ENCODE results near the gene ZNF20. TPM values are rescaled to one million over a fixed set of nuclear protein-coding genes. Genes with fewer than 3 reads are reported as not detected.

Gene ZNF20
- total and polyA plus RNA-seq, 9 of the 15 experiments (the other 6 are each of a cell fraction or from before 2014, with no cell fraction given): 1.4 to 3.7 (median 3.1) TPM

DNA sequence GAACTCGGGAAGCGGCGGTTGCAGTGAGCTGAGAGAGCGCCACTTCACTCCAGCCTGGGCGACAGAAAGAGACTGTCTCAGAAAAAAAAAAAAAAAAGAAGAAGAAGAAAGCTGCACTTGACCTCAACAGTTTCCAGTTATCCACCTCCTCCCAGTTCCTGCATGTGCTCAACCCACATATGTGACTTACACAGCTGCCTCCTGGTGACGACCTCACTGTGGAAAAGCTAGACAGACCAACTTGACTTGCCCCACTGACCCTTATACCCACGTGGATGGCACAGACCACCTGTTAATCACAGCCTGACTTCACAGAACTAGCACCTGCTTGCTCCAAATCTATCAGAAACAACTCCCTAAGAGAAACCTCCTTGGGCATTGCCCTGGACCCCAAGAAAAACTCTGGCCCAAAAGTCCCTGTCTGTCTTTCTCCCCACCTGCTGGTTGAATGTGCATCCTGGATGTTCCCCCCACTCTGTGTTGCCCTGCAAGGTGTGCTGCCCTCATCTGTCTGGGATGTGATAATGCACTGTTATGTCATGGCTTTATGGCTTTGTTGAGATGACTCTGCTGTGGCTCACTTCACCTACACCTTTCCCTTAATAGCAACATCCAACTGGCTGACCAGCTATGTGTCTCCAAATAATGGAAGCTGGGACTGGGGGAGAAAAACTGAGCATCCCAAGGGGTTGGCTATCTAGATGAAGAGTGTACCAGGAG, 2.8 kb downstream of the ZNF20 start (continued):
- TF ChIP-seq REST (IDR thresholded peaks at IDR 0.05; ENCODE audit: borderline replicate concordance): peak; percentile 54; the same call in 1 of the 2 replicates
- TF ChIP-seq REST (CRISPR knock-in tag; IDR thresholded peaks at IDR 0.05; ENCODE audit: low read depth): no peak
- no peak for TF ChIP-seq NFRKB (IDR thresholded peaks at IDR 0.05; ENCODE audit: low read depth)
- no peak for TF ChIP-seq GTF2A2 (tag; IDR thresholded peaks at IDR 0.05)
- no peak for TF ChIP-seq TRIM28 (IDR thresholded peaks at IDR 0.05)
- no peak for TF ChIP-seq ZNF282 (CRISPR knock-in tag; IDR thresholded peaks at IDR 0.05)
- TF ChIP-seq, protein P1, sequence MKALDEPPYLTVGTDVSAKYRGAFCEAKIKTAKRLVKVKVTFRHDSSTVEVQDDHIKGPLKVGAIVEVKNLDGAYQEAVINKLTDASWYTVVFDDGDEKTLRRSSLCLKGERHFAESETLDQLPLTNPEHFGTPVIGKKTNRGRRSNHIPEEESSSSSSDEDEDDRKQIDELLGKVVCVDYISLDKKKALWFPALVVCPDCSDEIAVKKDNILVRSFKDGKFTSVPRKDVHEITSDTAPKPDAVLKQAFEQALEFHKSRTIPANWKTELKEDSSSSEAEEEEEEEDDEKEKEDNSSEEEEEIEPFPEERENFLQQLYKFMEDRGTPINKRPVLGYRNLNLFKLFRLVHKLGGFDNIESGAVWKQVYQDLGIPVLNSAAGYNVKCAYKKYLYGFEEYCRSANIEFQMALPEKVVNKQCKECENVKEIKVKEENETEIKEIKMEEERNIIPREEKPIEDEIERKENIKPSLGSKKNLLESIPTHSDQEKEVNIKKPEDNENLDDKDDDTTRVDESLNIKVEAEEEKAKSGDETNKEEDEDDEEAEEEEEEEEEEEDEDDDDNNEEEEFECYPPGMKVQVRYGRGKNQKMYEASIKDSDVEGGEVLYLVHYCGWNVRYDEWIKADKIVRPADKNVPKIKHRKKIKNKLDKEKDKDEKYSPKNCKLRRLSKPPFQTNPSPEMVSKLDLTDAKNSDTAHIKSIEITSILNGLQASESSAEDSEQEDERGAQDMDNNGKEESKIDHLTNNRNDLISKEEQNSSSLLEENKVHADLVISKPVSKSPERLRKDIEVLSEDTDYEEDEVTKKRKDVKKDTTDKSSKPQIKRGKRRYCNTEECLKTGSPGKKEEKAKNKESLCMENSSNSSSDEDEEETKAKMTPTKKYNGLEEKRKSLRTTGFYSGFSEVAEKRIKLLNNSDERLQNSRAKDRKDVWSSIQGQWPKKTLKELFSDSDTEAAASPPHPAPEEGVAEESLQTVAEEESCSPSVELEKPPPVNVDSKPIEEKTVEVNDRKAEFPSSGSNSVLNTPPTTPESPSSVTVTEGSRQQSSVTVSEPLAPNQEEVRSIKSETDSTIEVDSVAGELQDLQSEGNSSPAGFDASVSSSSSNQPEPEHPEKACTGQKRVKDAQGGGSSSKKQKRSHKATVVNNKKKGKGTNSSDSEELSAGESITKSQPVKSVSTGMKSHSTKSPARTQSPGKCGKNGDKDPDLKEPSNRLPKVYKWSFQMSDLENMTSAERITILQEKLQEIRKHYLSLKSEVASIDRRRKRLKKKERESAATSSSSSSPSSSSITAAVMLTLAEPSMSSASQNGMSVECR (CRISPR knock-in tag; IDR thresholded peaks at IDR 0.05): no peak
- no peak for TF ChIP-seq POU5F1 (IDR thresholded peaks at IDR 0.05; ENCODE audit: borderline replicate concordance, low read depth, low read length, partially characterized antibody)
- peak; percentile 92 for TF ChIP-seq ZNF740 (CRISPR knock-in tag; IDR thresholded peaks at IDR 0.05)
- no peak for TF ChIP-seq ZNF740 (tag; IDR thresholded peaks at IDR 0.05)
- no peak for TF ChIP-seq PRMT5 (CRISPR knock-in tag; IDR thresholded peaks at IDR 0.05)
- TF ChIP-seq, protein P2, sequence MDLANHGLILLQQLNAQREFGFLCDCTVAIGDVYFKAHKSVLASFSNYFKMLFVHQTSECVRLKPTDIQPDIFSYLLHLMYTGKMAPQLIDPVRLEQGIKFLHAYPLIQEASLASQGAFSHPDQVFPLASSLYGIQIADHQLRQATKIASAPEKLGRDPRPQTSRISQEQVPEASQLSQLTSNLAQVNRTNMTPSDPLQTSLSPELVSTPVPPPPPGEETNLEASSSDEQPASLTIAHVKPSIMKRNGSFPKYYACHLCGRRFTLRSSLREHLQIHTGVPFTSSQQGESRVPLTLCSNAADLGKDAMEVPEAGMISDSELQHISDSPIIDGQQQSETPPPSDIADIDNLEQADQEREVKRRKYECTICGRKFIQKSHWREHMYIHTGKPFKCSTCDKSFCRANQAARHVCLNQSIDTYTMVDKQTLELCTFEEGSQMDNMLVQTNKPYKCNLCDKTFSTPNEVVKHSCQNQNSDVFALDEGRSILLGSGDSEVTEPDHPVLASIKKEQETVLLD (IDR thresholded peaks at IDR 0.05): no peak
- no peak for TF ChIP-seq HDAC2 (IDR thresholded peaks at IDR 0.05)
